ENCODE data around the gene TENT4B. TPM values are rescaled to one million over a fixed set of nuclear protein-coding genes. Genes with fewer than 3 reads are reported as not detected.

Gene TENT4B
- total and polyA plus RNA-seq, 8 donors: 14.8 to 19.0 (median 15.9) TPM

DNA sequence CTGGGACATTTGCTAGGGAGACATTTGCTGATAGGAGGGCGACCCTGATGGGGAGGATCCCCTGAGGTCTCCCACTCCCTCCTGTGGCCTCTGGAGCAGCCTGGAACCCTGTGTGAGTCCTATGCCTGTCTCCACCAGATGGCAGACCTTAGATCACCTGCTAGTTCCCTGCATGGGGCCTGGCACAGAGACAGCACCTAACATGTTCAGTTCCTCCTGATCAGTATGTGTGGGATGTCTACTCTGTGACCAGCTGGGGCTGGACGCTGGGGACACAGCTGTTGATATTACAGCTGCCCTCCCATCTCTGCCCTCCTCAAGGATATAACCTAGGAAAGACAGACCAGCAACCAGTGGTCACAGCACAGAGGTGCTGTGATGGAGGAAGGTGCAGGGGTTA is 112.2 kb downstream of the TENT4B start:
- Histone ChIP-seq H3K9me3 (no peaks in the 10 kb centered on the region), H3K27me3 (no peaks in the 10 kb centered on the region), H3K4me1 (peaks cover 15 to 79% of the 10 kb centered on the region in 2 donors), H3K4me3 (no peak overlapping the region), H3K36me3 (no peaks in the 10 kb centered on the region), H3K27ac (no peak overlapping the region)
- DNase-seq (peak in 1 of 4 donors; percentile 41), ATAC-seq (peak; percentile 17)
- TF ChIP-seq, protein P1, sequence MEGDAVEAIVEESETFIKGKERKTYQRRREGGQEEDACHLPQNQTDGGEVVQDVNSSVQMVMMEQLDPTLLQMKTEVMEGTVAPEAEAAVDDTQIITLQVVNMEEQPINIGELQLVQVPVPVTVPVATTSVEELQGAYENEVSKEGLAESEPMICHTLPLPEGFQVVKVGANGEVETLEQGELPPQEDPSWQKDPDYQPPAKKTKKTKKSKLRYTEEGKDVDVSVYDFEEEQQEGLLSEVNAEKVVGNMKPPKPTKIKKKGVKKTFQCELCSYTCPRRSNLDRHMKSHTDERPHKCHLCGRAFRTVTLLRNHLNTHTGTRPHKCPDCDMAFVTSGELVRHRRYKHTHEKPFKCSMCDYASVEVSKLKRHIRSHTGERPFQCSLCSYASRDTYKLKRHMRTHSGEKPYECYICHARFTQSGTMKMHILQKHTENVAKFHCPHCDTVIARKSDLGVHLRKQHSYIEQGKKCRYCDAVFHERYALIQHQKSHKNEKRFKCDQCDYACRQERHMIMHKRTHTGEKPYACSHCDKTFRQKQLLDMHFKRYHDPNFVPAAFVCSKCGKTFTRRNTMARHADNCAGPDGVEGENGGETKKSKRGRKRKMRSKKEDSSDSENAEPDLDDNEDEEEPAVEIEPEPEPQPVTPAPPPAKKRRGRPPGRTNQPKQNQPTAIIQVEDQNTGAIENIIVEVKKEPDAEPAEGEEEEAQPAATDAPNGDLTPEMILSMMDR (IDR thresholded peaks at IDR 0.05): peak; percentile 12 to 18
- intact Hi-C loops (cut with DNase I): no loop called here

DNA sequence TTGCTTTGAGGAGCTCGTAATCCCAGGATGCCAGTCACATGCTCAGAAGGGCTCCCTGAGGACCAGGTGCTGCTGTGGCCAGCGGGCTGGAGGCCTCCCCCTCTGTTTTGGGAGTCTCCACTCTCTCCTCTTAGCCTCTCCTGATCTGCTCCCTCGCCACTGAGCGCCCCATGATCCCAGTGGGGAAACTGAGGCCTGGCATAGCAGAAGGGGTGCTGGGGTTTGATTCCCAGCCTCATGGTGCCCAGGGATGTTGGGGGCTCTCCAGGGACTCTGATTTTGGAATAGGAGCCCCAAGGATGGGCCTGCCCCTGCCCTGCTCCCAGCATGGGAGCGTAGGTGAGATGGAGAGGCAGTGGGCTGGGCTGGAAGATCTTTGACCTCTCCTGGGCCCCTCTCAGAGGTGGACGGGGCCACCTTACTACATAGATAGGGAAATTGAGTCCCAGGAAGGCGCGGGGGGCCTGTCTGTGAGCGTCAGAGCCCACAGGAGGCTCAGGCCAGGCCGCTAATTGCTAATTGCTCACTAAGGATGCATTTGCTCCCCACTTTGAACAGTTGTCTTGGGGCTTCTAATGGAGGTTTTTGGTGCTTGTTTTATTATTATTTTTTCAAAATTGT is 112.7 kb downstream of the TENT4B start:
- DNase-seq: no peak
- H3K4me1 ChIP-seq: peaks cover 15 to 84% of the 10 kb centered on the region in 2 donors
- peak overlapping the region in 1 of 2 donors; percentile 49 for H3K4me3 ChIP-seq
- no peaks in the 10 kb centered on the region for H3K9me3 ChIP-seq
- no peaks in the 10 kb centered on the region for H3K27me3 ChIP-seq
- H3K36me3 ChIP-seq: no peaks in the 10 kb centered on the region
- intact Hi-C loops (cut with DNase I): no loop called here
- peak overlapping the region; percentile 42 to 71 for H3K27ac ChIP-seq
- TF ChIP-seq, protein P1 (IDR thresholded peaks at IDR 0.05): no peak
- ATAC-seq: no peak

DNA sequence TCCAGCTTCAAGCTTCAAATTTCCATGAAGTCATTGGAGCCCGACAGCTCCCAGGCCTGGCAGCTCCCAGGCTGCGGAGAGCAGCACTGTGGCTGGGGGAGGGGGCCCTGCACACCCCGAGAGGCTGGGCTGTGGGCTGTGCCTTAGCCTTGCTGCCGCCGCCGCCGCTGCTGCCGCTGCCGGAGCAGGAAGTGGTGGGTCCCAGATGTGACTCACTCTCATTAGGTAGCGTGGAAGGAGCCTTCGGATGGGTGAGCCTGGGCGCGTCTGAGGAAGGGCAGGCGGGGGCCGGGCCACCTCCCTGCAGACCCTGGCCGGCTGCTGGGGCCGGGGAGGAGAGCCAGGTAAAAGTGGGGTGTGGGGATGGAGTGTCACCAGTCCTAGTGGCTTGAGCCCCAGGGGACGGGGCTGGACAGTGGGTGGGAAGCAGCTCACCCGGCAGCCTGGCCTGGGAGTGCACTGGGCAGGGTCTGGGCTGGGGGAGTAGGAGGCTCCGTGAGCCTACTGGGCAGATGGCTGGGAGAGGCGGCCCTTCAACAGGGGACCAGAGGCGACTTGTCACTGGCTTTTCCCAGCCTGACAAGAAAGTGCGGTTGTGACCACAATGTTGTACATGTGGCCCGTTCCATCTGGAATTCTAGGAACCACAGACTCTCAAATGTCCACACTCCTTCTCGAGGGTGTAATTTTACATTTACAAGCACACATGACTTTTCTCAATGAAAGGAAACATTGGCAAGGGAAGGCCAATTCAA is 113.4 kb downstream of the TENT4B start, which contains the start of gene ADCY7:
Gene ADCY7 (plus strand): TSS at position 215 of the 755 bp plus-strand sequence. CDS start 21,629 bp downstream, outside the sequence.
- intact Hi-C loops (cut with DNase I): no loop called here
- H3K4me3 ChIP-seq: peak within 1 kb of the TSS; percentile 19 to 49
- peaks cover 15 to 86% of the 10 kb centered on the region in 2 donors for H3K4me1 ChIP-seq
- DNase-seq: peak in 3 of 4 donors; percentile 56 to 96 (median 89)
- TF ChIP-seq, protein P1 (IDR thresholded peaks at IDR 0.05): no peak
- H3K27ac ChIP-seq: peak within 1 kb of the TSS; percentile 49 to 71
- H3K27me3 ChIP-seq: no peaks in the 10 kb centered on the region
- no peaks in the 10 kb centered on the region for H3K9me3 ChIP-seq
- no peaks in the 10 kb centered on the region for H3K36me3 ChIP-seq
- ATAC-seq: peak; percentile 86

DNA sequence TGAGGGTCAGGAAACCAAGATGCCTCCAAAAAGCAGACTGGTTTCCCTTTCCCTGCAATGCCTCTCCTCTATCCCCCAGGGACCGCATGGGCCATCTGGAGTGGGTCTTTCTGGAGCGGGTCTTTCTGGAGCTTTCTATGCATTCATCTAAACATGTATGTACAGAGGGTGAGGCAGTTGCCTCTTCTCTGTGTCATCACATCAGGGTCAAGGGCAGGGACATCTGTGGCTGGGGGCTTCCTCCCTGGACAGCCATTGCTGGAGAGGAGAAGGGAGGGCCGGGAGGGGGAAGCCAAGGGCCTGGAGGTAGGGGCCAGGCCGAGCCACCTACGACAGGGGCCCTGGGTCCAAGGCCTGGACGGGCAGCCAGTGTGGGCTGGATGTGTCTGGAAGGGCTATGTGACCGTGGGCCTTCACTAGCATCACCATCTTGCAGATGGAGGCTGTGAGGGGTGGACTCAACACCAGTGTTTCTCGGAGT is 114.1 kb downstream of the TENT4B start:
- intact Hi-C loops (cut with DNase I): no loop called here
- DNase-seq: peak in 1 of 4 donors; percentile 67
- Histone ChIP-seq H3K27me3 (no peaks in the 10 kb centered on the region), H3K9me3 (no peaks in the 10 kb centered on the region), H3K4me3 (peak overlapping the region; percentile 19 to 49), H3K36me3 (no peaks in the 10 kb centered on the region), H3K27ac (peak overlapping the region; percentile 49 to 71), H3K4me1 (peaks cover 15 to 87% of the 10 kb centered on the region in 2 donors)
- TF ChIP-seq, protein P1 (IDR thresholded peaks at IDR 0.05): no peak
- no peak for ATAC-seq

DNA sequence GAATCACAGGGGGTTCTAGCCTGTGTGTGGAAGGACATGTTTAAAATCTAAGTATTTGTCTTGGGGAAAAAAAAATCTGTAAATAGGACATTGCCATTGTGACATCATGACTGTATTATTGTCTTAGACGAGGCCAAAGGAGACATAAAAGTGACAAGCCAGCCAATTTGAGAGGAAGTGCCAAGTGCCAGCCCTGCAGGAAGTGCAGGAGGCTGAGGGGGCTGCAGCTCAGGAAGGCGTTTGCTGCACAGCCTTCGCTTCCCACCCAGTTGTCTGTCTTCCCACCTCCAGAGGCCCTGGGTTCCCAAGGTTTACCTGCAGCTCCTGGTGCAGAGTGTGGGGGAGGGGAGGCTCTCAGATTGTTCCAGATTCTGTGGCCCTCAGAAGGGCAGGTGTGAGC is 114.5 kb downstream of the TENT4B start:
- intact Hi-C loops (cut with DNase I): no loop called here
- peak in 2 of 4 donors; percentile 38 to 68 for DNase-seq
- Histone ChIP-seq H3K4me3 (peak overlapping the region in 1 of 2 donors; percentile 49), H3K27ac (peak overlapping the region; percentile 49 to 71), H3K9me3 (no peaks in the 10 kb centered on the region), H3K4me1 (peaks cover 15 to 91% of the 10 kb centered on the region in 2 donors), H3K27me3 (no peaks in the 10 kb centered on the region), H3K36me3 (no peaks in the 10 kb centered on the region)
- TF ChIP-seq, protein P1 (IDR thresholded peaks at IDR 0.05): no peak
- ATAC-seq: no peak

Measured in left lung (tissue), 10 donors.